ENCODE measurements around the gene TF. TPM values are rescaled to one million over a fixed set of nuclear protein-coding genes. Genes with fewer than 3 reads are reported as not detected.
A peak's percentile ranks its signal among the peaks of the same experiment; 100 is the strongest.

The TF gene
- total and polyA plus RNA-seq, 4 donors, result 5,045 to 9,659 (median 6,266) TPM

- Histone ChIP-seq H3K36me3 (ENCODE audit: control insufficient read depth in 4 of 4, insufficient read depth in 3 of 4, low read depth in 1 of 4, low read length in 3 of 4) (peaks cover 6 to 90% (median 76%) of the 10 kb centered on the region in 4 donors), H3K9ac (ENCODE audit: low read depth in 1 of 2, low read length in 2 of 2) (no peak overlapping the region), H3K4me1 (ENCODE audit: control insufficient read depth in 4 of 4, insufficient read depth in 4 of 4, low read length in 3 of 4) (peaks cover 0 to 7% (median 2%) of the 10 kb centered on the region in 4 donors), H3K9me3 (ENCODE audit: control insufficient read depth in 4 of 4, low read length in 3 of 4) (no peaks in the 10 kb centered on the region), H3K4me3 (ENCODE audit: low read depth in 1 of 3, low read length in 3 of 3) (no peak overlapping the region), H3K27ac (ENCODE audit: low read depth in 1 of 2, low read length in 2 of 2) (no peak overlapping the region), H3K27me3 (ENCODE audit: control insufficient read depth in 4 of 4, insufficient read depth in 4 of 4, low read length in 3 of 4) (no peaks in the 10 kb centered on the region)
- TF ChIP-seq SP1 (IDR thresholded peaks at IDR 0.05), result no peak
- TF ChIP-seq ZBTB33 (IDR thresholded peaks at IDR 0.05), result no peak
- TF ChIP-seq NR2F2 (IDR thresholded peaks at IDR 0.05), result no peak
- no peak for TF ChIP-seq RXRA (IDR thresholded peaks at IDR 0.05)
- TF ChIP-seq JUND (IDR thresholded peaks at IDR 0.05), result no peak
- TF ChIP-seq HNF4G (IDR thresholded peaks at IDR 0.05), result no peak
- TF ChIP-seq ATF3 (IDR thresholded peaks at IDR 0.05), result no peak
- no peak for TF ChIP-seq FOXA1 (IDR thresholded peaks at IDR 0.05)
- no peak for TF ChIP-seq TAF1 (conservative IDR thresholded peaks at IDR 0.05)
- TF ChIP-seq, protein P1, sequence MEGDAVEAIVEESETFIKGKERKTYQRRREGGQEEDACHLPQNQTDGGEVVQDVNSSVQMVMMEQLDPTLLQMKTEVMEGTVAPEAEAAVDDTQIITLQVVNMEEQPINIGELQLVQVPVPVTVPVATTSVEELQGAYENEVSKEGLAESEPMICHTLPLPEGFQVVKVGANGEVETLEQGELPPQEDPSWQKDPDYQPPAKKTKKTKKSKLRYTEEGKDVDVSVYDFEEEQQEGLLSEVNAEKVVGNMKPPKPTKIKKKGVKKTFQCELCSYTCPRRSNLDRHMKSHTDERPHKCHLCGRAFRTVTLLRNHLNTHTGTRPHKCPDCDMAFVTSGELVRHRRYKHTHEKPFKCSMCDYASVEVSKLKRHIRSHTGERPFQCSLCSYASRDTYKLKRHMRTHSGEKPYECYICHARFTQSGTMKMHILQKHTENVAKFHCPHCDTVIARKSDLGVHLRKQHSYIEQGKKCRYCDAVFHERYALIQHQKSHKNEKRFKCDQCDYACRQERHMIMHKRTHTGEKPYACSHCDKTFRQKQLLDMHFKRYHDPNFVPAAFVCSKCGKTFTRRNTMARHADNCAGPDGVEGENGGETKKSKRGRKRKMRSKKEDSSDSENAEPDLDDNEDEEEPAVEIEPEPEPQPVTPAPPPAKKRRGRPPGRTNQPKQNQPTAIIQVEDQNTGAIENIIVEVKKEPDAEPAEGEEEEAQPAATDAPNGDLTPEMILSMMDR (IDR thresholded peaks at IDR 0.05; ENCODE audit: low read depth, low read length, missing input control), result no peak
- no peak for DNase-seq (ENCODE audit: low spot score)
Observed at GRCh38 chr3:133765256-133765655, 19.1 kb downstream of the TF start.

- H3K9ac ChIP-seq (ENCODE audit: low read depth in 1 of 2, low read length in 2 of 2), result no peak overlapping the region
- WGBS, result 88% methylated on average over 1 of the region's 1 CpG
- H3K36me3 ChIP-seq (ENCODE audit: control insufficient read depth in 4 of 4, insufficient read depth in 3 of 4, low read depth in 1 of 4, low read length in 3 of 4), result peaks cover 6 to 89% (median 79%) of the 10 kb centered on the region in 4 donors
- no peak for TF ChIP-seq HNF4A (conservative IDR thresholded peaks at IDR 0.05)
- no peak for TF ChIP-seq YY1 (IDR thresholded peaks at IDR 0.05)
- no peak for TF ChIP-seq SP1 (IDR thresholded peaks at IDR 0.05)
- no peak for TF ChIP-seq JUND (IDR thresholded peaks at IDR 0.05)
- TF ChIP-seq FOXA1 (IDR thresholded peaks at IDR 0.05), result no peak
- TF ChIP-seq ZBTB33 (IDR thresholded peaks at IDR 0.05), result no peak
- no peak for DNase-seq (ENCODE audit: low spot score)
- H3K4me3 ChIP-seq (ENCODE audit: low read depth in 1 of 3, low read length in 3 of 3), result no peak overlapping the region
- no peaks in the 10 kb centered on the region for H3K9me3 ChIP-seq (ENCODE audit: control insufficient read depth in 4 of 4, low read length in 3 of 4)
- H3K27ac ChIP-seq (ENCODE audit: low read depth in 1 of 2, low read length in 2 of 2), result no peak overlapping the region
- peaks cover 0 to 7% (median 2%) of the 10 kb centered on the region in 4 donors for H3K4me1 ChIP-seq (ENCODE audit: control insufficient read depth in 4 of 4, insufficient read depth in 4 of 4, low read length in 3 of 4)
- H3K27me3 ChIP-seq (ENCODE audit: control insufficient read depth in 4 of 4, insufficient read depth in 4 of 4, low read length in 3 of 4), result no peaks in the 10 kb centered on the region
Observed at GRCh38 chr3:133767607-133768006, 21.4 kb downstream of the TF start.

- DNase-seq (ENCODE audit: low spot score), result no peak
- peaks cover 0 to 7% (median 0%) of the 10 kb centered on the region in 4 donors for H3K4me1 ChIP-seq (ENCODE audit: control insufficient read depth in 4 of 4, insufficient read depth in 4 of 4, low read length in 3 of 4)
- no peak overlapping the region for H3K9ac ChIP-seq (ENCODE audit: low read depth in 1 of 2, low read length in 2 of 2)
- TF ChIP-seq HNF4G (IDR thresholded peaks at IDR 0.05), result peak; percentile 60
- TF ChIP-seq JUND (IDR thresholded peaks at IDR 0.05), result no peak
- peak; percentile 89 to 95 for TF ChIP-seq HNF4A (conservative IDR thresholded peaks at IDR 0.05)
- peaks cover 6 to 84% (median 76%) of the 10 kb centered on the region in 4 donors for H3K36me3 ChIP-seq (ENCODE audit: control insufficient read depth in 4 of 4, insufficient read depth in 3 of 4, low read depth in 1 of 4, low read length in 3 of 4)
- H3K27ac ChIP-seq (ENCODE audit: low read depth in 1 of 2, low read length in 2 of 2), result no peak overlapping the region
- no peak overlapping the region for H3K4me3 ChIP-seq (ENCODE audit: low read depth in 1 of 3, low read length in 3 of 3)
- H3K27me3 ChIP-seq (ENCODE audit: control insufficient read depth in 4 of 4, insufficient read depth in 4 of 4, low read length in 3 of 4), result no peaks in the 10 kb centered on the region
- no peaks in the 10 kb centered on the region for H3K9me3 ChIP-seq (ENCODE audit: control insufficient read depth in 4 of 4, low read length in 3 of 4)
- WGBS, result 43% methylated on average over 3 of the region's 3 CpGs
Observed at GRCh38 chr3:133769536-133769935, 23.3 kb downstream of the TF start.
